H1 (cell line): ENCODE data around the gene ITPR1. TPM values are rescaled to one million over a fixed set of nuclear protein-coding genes. Genes with fewer than 3 reads are reported as not detected.

Experiments
- CBX5 ChIP-seq: fragments of 300-800, 300-1000 bp; sonication (generic); IDR thresholded peaks from 2 replicates; pipeline ENCODE4 v1.7.1; 2016; ENCODE audit warnings: antibody characterized with exemption, low read length, low read depth
- FOSL1 ChIP-seq: IDR thresholded peaks from 2 replicates; pipeline ENCODE4 v1.6.1; 2011; ENCODE audit warnings: mild to moderate bottlenecking, low read depth, low read length, moderate library complexity; ENCODE audit not compliant: insufficient read depth
- HDAC6 ChIP-seq: IDR thresholded peaks from one replicate; pipeline ENCODE4 v1.7.1; 2012; ENCODE audit warnings: low read depth, mild to moderate bottlenecking, inconsistent platforms, low read length, moderate library complexity
- NANOG ChIP-seq: IDR thresholded peaks from 2 replicates; pipeline ENCODE4 v1.6.1; 2011; ENCODE audit warnings: low read length, low read depth, mild to moderate bottlenecking, inconsistent platforms; ENCODE audit not compliant: insufficient read depth, poor library complexity, severe bottlenecking
- PHF8 ChIP-seq: fragments of 200-600 bp; sonication (generic); conservative IDR thresholded peaks from 2 replicates; pipeline ENCODE4 v1.7.1; 2012; ENCODE audit warnings: low read depth, mild to moderate bottlenecking, inconsistent platforms, low read length, moderate library complexity
- RNF2 ChIP-seq: fragments of 200-900, 300-1000 bp; sonication (generic); IDR thresholded peaks from 2 replicates; pipeline ENCODE4 v1.7.1; 2016; ENCODE audit warnings: borderline replicate concordance, low read depth, mild to moderate bottlenecking, antibody characterized with exemption, low read length; ENCODE audit not compliant: poor library complexity, severe bottlenecking; ENCODE audit errors: missing control alignments
- SP4 ChIP-seq: IDR thresholded peaks from 2 replicates; pipeline ENCODE4 v1.6.1; 2012; ENCODE audit warnings: low read length, inconsistent platforms
- SRF ChIP-seq: IDR thresholded peaks from 2 replicates; pipeline ENCODE4 v1.6.1; 2011; ENCODE audit warnings: mild to moderate bottlenecking, low read depth, low read length, moderate library complexity
- SUZ12 ChIP-seq: fragments of 200-600 bp; sonication (generic); IDR thresholded peaks from 2 replicates; pipeline ENCODE4 v1.6.1; 2012; ENCODE audit warnings: mild to moderate bottlenecking, inconsistent platforms, low read length, moderate library complexity, mixed read lengths
- polyA plus RNA-seq, 7 experiments: library from polyadenylated mRNA; depleted of rRNA in 3 of 7; stranded (reverse) in 5 of 7; unstranded in 2 of 7; fragments of >200 nt in 5 of 7; fragments of 200-250 nt in 2 of 7; gene quantifications; 1 replicate in 5 of 7; 2 replicates in 1 of 7; 4 replicates in 1 of 7; pipeline versions ENCODE4 v1.2.1 to v1.2.3, GENCODE V29; 2011 to 2013; ENCODE audit warnings: missing spikeins in 2 of 7, mixed read lengths in 2 of 7
- total RNA-seq: library from RNA; stranded (reverse); fragmentation: NEBNext Ultra II Directional; extraction: Animal tissue kit (Norgen Biotek cat#: 25700); gene quantifications from 2 replicates; pipeline ENCODE4 v1.2.1, GENCODE V29; 2021
- TF ChIP-seq, protein P1 (sequence below): fragments of 300-600 bp; sonication (generic); IDR thresholded peaks from 2 replicates; pipeline ENCODE4 v1.7.1; 2012; ENCODE audit warnings: low read length, moderate library complexity, mild to moderate bottlenecking, inconsistent platforms; ENCODE audit not compliant: insufficient replicate concordance
- TF ChIP-seq, protein P2 (sequence below): IDR thresholded peaks from 2 replicates; pipeline ENCODE4 v1.6.1; 2012; ENCODE audit warnings: inconsistent platforms

Gene ITPR1
- total and polyA plus RNA-seq, 2 of the 8 experiments (the other 6 are each of a cell fraction or from before 2014, with no cell fraction given) = 2.5 to 16.3 TPM

DNA sequence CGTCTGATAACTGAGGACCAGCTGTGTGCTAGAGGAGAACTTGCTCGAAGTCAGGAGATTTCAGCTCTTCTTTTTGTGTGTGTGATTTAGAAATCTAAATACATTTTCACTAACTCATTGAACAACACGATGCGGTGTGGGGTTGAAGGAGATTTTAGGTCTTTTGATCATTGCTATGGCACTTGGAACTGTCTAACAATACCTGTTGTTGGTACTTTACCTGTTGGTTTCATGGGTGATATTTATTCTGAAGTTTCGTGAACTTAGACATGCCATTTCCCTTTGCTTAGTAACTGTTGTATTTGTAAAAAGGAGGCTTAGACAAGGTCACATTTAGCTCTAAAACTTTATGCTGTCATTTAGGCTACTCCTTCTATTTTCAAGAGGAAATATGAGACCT is 99.9 kb downstream of the ITPR1 start (continued):
- TF ChIP-seq, protein P1, sequence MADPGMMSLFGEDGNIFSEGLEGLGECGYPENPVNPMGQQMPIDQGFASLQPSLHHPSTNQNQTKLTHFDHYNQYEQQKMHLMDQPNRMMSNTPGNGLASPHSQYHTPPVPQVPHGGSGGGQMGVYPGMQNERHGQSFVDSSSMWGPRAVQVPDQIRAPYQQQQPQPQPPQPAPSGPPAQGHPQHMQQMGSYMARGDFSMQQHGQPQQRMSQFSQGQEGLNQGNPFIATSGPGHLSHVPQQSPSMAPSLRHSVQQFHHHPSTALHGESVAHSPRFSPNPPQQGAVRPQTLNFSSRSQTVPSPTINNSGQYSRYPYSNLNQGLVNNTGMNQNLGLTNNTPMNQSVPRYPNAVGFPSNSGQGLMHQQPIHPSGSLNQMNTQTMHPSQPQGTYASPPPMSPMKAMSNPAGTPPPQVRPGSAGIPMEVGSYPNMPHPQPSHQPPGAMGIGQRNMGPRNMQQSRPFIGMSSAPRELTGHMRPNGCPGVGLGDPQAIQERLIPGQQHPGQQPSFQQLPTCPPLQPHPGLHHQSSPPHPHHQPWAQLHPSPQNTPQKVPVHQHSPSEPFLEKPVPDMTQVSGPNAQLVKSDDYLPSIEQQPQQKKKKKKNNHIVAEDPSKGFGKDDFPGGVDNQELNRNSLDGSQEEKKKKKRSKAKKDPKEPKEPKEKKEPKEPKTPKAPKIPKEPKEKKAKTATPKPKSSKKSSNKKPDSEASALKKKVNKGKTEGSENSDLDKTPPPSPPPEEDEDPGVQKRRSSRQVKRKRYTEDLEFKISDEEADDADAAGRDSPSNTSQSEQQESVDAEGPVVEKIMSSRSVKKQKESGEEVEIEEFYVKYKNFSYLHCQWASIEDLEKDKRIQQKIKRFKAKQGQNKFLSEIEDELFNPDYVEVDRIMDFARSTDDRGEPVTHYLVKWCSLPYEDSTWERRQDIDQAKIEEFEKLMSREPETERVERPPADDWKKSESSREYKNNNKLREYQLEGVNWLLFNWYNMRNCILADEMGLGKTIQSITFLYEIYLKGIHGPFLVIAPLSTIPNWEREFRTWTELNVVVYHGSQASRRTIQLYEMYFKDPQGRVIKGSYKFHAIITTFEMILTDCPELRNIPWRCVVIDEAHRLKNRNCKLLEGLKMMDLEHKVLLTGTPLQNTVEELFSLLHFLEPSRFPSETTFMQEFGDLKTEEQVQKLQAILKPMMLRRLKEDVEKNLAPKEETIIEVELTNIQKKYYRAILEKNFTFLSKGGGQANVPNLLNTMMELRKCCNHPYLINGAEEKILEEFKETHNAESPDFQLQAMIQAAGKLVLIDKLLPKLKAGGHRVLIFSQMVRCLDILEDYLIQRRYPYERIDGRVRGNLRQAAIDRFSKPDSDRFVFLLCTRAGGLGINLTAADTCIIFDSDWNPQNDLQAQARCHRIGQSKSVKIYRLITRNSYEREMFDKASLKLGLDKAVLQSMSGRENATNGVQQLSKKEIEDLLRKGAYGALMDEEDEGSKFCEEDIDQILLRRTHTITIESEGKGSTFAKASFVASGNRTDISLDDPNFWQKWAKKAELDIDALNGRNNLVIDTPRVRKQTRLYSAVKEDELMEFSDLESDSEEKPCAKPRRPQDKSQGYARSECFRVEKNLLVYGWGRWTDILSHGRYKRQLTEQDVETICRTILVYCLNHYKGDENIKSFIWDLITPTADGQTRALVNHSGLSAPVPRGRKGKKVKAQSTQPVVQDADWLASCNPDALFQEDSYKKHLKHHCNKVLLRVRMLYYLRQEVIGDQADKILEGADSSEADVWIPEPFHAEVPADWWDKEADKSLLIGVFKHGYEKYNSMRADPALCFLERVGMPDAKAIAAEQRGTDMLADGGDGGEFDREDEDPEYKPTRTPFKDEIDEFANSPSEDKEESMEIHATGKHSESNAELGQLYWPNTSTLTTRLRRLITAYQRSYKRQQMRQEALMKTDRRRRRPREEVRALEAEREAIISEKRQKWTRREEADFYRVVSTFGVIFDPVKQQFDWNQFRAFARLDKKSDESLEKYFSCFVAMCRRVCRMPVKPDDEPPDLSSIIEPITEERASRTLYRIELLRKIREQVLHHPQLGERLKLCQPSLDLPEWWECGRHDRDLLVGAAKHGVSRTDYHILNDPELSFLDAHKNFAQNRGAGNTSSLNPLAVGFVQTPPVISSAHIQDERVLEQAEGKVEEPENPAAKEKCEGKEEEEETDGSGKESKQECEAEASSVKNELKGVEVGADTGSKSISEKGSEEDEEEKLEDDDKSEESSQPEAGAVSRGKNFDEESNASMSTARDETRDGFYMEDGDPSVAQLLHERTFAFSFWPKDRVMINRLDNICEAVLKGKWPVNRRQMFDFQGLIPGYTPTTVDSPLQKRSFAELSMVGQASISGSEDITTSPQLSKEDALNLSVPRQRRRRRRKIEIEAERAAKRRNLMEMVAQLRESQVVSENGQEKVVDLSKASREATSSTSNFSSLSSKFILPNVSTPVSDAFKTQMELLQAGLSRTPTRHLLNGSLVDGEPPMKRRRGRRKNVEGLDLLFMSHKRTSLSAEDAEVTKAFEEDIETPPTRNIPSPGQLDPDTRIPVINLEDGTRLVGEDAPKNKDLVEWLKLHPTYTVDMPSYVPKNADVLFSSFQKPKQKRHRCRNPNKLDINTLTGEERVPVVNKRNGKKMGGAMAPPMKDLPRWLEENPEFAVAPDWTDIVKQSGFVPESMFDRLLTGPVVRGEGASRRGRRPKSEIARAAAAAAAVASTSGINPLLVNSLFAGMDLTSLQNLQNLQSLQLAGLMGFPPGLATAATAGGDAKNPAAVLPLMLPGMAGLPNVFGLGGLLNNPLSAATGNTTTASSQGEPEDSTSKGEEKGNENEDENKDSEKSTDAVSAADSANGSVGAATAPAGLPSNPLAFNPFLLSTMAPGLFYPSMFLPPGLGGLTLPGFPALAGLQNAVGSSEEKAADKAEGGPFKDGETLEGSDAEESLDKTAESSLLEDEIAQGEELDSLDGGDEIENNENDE = no peak
- TF ChIP-seq SRF = no peak
- no peak for TF ChIP-seq SUZ12
- no peak for TF ChIP-seq PHF8
- TF ChIP-seq, protein P2, sequence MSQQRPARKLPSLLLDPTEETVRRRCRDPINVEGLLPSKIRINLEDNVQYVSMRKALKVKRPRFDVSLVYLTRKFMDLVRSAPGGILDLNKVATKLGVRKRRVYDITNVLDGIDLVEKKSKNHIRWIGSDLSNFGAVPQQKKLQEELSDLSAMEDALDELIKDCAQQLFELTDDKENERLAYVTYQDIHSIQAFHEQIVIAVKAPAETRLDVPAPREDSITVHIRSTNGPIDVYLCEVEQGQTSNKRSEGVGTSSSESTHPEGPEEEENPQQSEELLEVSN = no peak
- TF ChIP-seq RNF2 = no peak
- no peak for TF ChIP-seq NANOG
- TF ChIP-seq CBX5 = no peak
- TF ChIP-seq HDAC6 = no peak
- no peak for TF ChIP-seq SP4
- TF ChIP-seq FOSL1 = no peak
